Iris pigment epithelial cell (primary cell): ENCODE data around the gene ABLIM2.
A peak's percentile ranks its signal among the peaks of the same experiment; 100 is the strongest.

Experiments
- DNase-seq: peaks from one replicate; pipeline ENCODE4 v3.0.0-alpha.2; 2011; ENCODE audit warnings: low read depth

Gene ABLIM2

DNA sequence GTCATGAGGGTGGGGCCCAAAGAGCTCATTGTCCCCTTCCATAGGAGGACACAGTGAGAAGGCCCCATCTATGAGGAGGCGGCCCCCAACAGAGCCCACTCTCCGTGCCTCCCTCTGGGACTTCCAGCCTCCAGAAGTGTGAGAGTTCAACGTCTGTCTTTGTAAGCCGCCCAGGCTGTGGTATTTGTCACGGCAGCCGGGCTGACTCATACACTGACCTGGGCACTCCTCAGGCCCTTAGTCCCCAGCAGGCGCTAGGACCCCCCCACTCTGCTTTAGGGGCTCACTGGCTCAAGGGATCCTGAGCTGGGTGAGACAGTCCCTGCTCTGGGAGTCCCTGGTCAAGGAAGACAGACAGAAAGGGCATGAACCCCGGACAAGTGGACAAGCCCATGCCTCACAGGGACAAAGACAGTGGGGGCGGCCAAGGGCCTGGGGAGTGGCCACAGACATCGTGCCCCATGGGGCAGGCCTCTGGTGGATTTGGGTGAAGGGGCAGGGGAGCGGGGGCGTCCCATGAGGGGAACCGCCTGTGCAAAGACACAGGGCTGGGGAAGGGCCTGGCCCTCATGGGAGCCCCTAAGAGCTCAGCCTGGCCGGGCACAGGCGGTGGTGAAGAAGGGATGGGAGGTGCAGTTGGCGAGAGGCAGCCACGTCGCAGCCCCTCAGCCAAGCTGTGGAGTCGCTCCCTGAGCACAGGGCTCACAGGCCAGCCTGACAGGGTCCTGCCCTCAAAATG lies 21.5 kb downstream of the ABLIM2 start:
- no peak for DNase-seq

DNA sequence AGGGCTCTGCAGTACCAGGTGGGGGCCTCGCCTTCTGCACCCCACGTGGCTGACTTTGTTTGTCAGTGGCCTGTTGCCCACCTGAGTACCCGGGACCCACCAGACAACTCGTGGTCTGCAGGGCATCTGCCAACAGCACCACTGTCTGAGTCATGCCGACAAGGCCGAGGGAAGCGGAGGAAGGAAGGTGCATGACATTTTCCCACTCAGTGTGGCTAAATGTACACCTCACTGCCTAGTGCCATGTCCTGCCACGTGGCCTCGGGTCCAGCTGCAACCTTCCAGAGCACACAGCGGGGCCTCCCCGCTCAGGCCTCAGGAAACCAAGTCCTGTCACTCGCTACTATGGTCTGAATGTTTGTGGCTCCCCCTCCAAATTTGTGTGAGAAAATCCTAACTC lies 22.1 kb downstream of the ABLIM2 start:
- no peak for DNase-seq

DNA sequence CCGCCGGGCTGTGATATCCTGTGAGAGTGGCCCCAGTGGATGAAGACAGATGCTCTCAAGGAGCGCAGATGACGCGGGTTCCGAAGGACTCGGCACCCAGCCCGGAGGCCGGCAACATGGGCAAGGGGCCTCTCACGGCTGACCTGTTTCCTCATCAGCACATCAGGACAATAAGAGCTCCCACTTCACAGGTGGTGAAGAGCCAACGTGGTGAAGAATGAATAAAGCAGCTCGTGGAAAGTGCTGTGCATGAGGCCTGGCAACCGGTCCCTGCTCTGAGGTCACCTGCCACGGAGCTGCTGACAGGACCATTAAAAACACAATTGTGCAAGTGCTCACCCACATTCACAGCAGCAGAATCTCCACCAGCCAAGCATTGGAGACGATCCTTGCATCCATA lies 22.9 kb downstream of the ABLIM2 start:
- no peak for DNase-seq

DNA sequence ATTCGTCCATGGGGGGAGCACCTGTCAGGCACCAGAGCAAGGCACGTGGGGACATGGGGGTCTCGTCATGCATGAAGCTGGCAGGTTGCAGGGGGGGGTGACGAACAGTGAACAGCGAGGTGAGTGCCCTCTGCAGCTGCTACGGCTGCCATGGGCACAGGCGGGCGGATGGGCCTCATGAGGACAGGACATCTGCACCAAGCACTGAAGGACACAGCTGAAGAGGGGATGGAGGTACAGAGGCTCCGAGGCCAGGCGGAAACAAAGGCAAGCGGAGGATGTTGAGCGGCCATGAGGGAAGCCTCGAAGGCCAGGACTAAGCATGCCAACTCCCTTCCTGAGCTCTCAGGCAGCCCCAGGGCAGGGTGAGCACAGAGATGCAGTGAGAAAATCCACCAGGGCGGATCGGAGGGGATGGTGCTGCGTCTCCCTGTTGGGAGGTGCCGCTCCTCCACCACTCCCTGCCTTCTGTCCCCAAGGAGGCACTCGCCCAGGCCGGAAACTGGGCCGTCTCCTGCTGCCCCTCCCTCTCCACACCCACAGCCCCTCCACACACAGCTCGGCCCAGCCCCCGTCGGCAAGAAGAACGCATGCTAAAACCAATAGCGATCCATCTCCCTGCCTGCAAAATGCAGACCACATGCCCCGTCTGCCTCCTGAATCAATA lies 24.6 kb downstream of the ABLIM2 start:
- DNase-seq, result no peak

DNA sequence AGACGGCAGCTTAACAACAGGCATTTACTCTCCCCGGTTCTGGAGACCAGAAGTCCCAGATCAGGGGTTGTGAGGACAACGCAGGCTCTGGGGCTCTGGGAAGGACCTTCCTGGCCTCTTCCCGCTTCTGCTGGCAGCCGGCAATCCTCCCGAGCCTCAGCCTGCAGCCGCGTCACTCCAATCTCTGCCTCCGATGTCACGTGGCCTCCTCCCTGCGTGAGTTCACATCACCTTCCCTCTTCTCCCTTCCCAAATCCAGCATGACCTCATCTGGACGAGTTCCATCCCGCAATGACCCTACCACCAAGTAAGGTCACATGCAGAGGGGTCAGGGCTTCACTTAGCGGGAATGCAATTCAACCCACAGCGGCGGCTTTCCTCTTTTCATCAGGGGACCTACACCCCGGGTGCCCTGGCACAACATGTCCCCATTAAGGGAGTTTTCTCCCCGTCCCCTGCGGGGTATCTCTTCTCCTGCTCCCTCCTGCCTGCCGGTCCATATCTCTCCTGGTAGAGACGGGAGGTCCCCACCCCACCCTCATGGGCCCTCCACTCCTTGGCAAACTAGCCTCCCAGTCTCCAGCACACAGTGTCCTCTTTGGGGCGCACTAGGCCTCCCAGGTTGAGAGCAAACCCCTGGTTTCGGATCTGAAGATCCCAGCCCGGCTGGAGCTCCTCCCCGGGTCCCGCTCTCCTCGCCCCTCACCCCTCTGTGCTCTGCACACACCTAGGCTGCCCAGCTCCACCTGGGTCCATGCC lies 25.5 kb downstream of the ABLIM2 start:
- no peak for DNase-seq

DNA sequence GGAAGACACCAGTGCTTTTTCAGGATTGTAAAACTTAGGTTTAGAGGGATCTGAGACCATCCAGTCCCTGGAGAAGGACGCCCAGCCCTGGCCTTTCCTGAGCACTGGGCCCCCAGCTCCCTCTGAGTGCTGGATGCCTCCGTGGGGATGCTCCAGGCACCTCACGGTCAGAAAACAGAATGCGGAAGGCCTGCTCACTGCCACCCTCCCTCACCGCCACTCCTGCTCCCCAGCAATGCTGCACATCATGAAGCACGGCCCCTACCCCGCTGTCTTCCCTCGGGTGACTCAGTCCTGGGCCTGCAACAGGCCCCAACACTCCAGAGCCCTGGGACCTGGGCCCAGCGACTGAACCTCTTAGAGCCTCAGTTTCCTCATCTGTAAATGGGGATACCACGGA lies 26.2 kb downstream of the ABLIM2 start:
- no peak for DNase-seq

DNA sequence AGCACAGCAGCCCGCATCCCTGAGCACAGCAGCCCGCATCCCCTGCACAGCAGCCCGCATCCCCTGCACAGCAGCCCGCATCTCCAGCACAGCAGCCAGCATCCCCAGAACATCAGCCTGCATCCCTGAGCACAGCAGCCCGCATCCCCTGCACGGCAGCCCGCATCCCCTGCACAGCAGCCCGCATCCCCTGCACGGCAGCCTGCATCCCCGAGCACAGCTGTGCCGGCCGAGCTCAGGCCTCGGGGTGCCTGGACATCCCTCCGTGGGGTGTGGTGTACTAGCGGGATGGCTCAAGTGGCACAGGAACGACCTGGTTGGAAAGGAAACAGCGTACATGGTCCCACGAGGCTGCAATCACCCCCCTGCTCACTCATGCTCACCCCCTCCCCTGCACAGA lies 26.8 kb downstream of the ABLIM2 start:
- no peak for DNase-seq

DNA sequence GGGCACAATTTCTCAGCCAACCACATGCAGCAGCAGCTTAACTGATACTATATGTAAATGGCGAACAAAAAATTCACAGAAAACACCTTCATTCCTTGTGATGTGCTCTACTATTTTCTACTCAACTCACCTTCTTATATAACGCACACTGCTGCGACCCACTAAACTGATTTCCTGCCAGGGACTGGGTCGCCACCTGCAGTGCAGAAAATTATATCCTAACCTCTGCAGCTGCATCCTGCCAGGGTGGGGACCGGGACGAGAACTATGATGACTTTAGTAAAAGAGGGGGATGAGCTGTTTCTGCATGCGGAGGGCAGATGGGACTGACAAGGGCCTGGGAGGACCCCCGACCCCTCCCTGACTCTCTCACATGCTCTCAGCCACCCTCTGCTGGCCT lies 27.4 kb downstream of the ABLIM2 start:
- DNase-seq, result no peak

DNA sequence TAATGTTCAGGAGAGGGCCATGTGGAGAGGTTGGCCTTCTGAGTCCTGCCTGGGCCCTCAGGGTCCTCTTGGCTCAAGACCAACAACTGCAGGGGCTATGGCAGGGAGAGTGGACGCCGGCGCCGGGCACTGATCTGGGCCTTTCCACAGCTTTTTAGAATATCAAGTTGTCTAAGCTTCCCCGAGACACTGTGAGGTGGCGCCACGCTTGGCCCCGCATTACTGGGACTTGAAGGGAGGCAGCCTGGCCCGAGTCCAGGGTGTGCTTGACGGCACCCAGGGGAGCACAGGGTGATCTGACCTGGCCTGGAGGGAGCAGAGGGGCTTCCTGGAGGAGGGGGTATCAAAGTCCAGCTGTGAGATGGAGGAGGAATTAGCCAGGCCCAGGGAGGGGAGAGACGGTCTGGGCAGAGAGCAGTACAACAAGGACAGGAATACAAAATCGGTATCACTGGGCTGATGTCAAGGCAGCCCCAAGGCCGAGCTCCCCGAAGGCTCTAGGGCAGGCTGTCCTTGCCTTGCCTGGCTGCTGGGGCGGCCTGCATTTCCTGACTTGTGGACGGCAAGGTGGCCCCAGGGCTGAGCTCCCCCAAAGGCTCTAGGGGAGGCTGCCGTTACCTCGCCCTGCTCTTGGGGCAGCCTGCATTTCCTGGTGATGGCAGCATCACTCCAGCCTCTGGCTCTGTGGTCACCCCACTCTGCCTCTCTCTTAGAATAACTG lies 28.1 kb downstream of the ABLIM2 start:
- no peak for DNase-seq

DNA sequence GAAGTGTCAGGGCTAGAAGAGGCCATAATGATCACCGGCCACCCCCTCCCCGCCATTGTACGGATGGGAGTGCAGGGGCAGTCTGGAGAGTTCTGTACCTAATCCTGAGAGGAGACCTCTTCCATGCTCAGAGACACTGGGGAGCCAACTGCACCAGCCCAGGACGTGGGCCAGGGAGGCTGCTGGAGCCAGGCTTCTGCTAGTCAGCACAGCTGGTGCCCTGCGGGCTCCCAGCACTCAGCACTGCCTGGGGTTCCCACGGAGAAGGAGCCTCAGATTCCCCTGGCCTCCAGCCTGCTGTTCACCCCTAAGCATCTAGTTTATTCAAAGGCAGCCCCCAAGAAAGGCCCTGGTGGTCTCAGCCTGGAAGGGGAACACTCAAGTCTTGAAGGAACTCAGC lies 28.8 kb downstream of the ABLIM2 start:
- no peak for DNase-seq

DNA sequence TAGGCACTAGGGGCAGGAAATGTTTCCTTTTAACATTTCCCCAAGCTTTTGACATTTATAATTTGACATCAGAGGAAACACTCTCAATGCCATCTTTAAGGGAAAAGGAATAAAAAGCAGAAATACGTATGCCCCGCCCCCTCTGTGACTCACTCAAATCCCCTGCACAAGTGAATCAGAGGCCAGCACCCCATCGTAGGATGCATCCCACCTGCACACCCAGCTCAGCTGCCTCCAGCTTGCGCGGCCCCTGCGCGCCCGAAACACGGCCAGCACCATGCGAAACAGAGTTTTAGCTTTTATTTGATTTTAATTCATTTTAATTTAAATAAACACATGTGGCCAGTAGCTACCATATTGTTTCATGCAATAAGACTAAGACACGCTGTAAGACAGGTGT lies 29.5 kb downstream of the ABLIM2 start:
- peak; percentile 14 for DNase-seq

DNA sequence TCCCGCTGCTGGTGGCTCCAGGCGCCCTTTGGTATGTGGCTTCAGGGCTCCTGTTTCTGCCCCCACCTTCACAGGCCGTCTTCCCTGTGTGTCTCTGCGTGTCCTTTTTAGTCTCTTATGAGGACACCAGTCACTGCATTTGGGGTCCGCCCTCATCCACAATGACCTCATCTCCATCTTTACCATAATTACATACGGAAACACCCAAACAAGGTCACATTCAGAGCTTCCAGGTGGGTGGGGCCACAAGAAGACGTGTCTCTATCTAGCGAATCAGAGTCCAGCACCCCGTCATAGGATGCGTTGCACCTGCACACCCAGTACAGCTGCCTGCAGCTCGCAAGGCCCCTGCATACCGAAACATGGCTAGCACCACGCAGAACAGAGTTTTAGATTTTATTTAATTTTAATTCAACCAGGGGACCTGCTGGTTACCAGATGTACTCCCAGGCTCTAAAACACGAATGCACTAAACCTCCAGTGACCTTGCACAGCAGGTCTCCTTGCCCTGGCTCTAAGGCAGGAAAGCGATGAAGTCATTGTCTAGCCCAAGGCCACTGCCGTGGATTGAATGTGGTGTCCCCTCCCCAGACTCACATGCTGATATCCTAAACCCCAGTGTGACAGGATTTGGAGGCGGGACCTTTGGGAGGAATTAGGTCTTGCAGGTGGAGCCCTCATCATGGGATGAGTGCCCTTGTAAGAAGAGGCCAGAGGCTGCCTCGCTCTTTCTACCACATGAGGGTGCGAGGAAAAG lies 30.3 kb downstream of the ABLIM2 start:
- no peak for DNase-seq

DNA sequence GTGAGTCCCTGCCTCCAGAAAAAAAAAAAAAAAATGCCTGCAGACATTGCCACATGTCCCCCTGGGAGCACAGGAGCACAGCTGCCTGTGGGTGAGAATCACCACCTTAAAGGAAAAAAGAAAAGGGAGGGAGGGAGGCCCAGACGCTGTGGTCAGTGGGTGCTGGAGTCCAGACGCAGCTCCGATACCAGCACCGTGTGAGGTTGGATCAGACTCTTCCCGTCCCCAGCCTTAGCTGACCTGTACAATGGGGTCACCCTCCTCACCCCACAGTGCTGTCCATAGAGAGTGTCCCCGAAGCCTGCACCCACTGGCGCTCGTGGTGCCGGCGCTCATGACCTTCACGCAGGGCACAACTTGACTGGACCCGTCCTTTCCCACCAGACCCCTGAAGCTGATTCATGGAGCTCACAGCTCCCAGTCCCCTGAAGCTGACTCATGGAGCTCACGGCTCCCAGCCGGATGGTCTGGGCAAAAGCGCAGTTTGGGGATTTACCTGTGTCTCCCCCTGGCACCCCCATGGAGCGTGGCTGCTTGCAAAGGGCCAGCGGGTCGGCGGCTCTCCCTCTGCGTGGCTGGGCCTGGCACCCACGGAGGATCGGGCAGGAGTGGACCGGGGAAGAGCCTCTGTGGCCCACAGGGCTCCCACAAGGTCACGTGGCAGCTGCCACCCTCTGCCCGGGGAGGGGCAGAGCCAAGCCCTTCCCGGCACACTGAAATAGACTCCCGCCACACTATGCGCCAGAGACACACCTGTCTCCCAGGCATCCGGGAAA lies 31.4 kb downstream of the ABLIM2 start:
- no peak for DNase-seq

DNA sequence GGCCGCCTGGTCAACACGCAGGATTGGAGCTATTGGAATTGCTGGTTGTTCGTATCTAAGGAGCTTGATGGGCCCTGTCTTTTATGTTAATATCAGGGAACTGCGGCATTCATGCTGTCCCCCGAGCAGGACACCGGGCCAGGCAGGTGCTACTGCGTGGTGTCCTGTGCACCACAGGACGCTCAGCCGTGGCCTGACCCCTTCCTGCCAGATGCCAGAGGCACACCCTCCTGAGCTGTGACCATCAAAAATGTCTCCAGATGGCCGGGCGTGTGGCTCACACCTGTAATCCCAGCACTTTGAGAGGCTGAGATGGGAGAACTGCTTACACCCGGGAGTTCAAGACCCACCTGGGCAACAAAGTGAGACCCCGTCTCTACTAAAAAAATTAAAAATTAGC lies 32.1 kb downstream of the ABLIM2 start:
- no peak for DNase-seq

DNA sequence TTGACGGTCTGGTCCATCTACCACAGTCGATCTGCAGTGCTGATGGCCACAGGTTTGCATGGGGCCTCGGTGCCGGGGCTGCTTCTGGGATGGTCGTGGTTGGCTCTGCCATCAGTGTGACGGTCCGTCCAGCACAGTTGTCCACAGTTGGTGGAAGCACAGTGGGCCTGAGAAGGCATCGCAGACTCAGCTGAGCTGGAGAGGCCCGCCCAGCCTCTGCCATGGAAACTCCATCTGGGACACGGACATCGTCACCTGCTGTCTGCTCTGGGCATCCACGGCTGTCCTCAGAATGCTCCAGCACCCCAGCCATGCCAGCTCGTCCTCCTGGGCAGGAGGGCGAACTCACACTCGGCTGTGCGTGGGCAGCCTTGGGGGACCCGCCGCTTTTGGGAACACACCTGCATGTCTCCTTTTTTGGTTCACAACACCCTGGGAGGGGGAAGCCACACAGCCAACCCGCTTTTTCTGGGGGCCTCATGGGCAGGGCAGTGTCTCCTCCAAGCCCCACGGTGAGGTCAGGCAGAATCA lies 33.0 kb downstream of the ABLIM2 start:
- DNase-seq, result no peak

DNA sequence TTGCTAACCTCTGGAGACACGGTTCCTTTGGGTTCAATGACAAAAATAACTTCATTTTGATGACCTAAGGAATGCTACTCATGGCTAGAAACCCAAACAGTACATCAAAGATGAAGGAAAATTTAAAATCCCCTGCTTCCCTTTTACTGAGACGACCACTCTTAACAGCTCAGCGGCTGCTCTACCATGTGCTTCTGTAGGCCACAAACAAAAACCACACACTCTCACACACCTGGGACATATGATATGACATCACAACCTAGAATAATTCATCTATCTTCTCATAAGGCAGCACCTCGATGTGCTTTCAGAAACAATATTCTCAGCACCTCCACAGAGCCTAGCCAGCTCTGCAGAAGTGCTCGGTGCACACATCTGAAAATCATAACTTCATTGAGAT lies 34.7 kb downstream of the ABLIM2 start:
- no peak for DNase-seq

DNA sequence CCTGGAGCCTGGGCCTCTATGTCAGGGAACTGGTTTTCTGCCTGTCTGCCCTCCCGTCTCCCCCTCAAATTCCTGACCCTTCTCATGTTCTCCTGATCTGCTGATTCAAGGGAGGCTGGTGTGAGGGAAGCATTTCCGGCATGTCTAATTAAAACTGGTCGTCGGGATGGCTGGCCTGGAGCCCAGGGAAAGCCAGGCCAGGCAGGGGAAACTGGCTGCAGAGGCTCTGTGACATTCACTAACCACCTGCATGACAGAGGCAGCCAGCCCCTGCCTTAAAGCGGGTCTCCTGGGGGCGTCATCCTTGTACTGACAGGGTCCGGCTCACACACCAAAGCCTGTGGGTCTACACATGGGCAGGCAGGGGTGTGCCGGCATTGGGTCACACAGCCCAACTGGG lies 35.2 kb downstream of the ABLIM2 start:
- DNase-seq, result no peak

DNA sequence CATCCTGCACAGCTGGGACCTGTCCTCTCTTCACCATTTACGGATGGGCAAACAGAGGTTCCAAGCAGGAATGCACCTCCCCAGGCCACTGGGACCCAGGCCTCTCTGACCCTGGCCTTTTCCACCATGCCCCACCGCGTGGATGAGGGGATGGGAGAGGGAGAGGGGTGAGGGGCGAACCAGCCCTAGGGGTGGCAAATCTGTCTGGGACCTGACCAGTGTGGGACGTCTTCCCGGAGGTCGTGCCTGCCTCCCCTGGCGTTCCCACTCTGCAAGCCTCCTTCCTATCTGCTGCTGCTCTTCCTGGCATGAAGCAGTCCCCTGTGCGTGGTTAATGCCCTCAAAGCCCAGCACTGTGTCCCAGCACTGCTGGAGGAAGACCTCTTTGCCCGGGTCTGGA lies 35.9 kb downstream of the ABLIM2 start:
- no peak for DNase-seq

DNA sequence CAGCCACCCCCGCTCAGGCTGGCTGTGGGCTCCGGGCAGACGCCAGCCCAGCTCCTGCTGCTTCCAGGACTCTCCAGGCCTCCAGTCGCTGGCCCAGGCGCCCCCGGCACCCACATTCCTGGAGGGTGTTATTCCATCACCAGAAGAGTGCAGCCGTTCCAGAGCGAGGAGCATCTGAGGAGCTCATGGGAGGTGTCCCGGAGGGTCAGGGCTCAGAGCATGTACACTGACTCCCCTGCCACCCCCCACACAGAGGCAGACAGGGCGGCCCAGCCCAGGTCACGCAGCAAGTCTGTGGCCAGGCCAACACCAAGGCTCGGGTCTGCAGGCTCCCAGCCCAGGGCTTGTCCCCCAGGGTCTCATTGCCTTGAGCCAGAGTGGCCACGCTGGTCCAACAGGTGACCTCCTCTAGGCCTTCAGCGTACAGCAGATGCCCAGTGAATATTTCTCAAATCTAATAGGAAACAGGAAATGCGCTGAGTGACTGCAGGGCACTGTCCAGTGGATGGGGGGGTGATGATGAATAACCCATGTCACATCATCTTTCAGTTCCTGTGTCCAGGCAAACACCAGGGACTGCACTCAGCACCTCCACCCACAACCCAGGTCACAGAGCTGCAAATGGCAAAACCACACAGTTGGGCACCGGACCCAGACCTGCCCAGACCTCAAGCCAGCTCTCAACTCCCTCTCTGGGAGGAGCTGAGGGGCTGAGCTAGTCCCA lies 37.2 kb downstream of the ABLIM2 start:
- DNase-seq, result no peak

DNA sequence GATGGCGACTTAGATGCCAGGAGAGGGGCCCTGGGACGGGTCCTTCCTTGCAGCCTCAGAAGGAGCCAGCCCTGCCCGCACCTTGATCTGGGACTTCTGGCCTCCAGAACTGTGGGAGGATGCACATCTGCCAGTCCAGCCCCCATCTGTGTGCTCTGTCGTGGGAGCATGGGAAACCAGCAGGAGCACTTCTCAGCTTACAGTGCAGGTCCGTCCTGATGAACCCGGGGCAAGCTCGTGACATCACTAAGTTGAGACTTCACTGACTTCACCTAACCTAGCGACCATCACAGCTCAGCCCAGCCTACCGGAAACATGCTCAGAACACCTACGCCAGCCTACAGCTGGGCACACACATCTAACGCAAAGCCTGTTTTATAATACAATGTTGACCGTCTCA lies 38.1 kb downstream of the ABLIM2 start:
- no peak for DNase-seq
